Retinal pigment epithelial cell (primary cell): ENCODE results near the gene CNPY1.

Experiments
- DNase-seq: peaks from one replicate; pipeline ENCODE4 v3.0.0-alpha.2; 2010; ENCODE audit warnings: low read depth
- H3K4me3 ChIP-seq: 2 replicates; pipeline ENCODE4 v1.5.1; 2011; ENCODE audit warnings: mild to moderate bottlenecking, low read length, control low read depth, moderate library complexity
- CTCF ChIP-seq: conservative IDR thresholded peaks from 2 replicates; pipeline ENCODE4 v1.5.1; 2011; ENCODE audit warnings: low read depth, low read length, control low read depth, inconsistent platforms

CNPY1 gene

GRCh38 chr7:155541986-155542675, 4.2 kb downstream of the CNPY1 start:
- H3K4me3 ChIP-seq, result no peak overlapping the region
- DNase-seq, result no peak
- no peak for TF ChIP-seq CTCF

- no peak overlapping the region for H3K4me3 ChIP-seq
- TF ChIP-seq CTCF, result no peak
- no peak for DNase-seq
These were observed 5.8 kb downstream of the CNPY1 start for GRCh38 chr7:155540553-155540952.

GRCh38 chr7:155538293-155538692, 8.1 kb downstream of the CNPY1 start:
- TF ChIP-seq CTCF, result no peak

GRCh38 chr7:155536451-155536850, 9.9 kb downstream of the CNPY1 start:
- DNase-seq, result no peak
- H3K4me3 ChIP-seq, result no peak overlapping the region
- TF ChIP-seq CTCF, result no peak

More at GRCh38 chr7:155538293-155538692, 8.1 kb downstream of the CNPY1 start:
- DNase-seq, result no peak
- H3K4me3 ChIP-seq, result no peak overlapping the region

- DNase-seq, result no peak
- TF ChIP-seq CTCF, result no peak
- H3K4me3 ChIP-seq, result no peak overlapping the region
These were observed 11.7 kb downstream of the CNPY1 start for GRCh38 chr7:155534691-155535090.

GRCh38 chr7:155533827-155534690, 12.3 kb downstream of the CNPY1 start:
- no peak for DNase-seq
- peak overlapping the region; percentile 20 for H3K4me3 ChIP-seq
- TF ChIP-seq CTCF, result peak; percentile 78
